Heart right ventricle (tissue), 16 donors: Measurements from ENCODE around the gene SMCO2. TPM values are rescaled to one million over a fixed set of nuclear protein-coding genes. Genes with fewer than 3 reads are reported as not detected.

Experiments used
- ATAC-seq, 8 donors: fragments of 200-7000 bp; cut with Tn5 transposase; one replicate each; pipeline ENCODE4 v1.9.1; 2020; ENCODE audit warnings: mild to moderate bottlenecking in 8 of 8, moderate library complexity in 8 of 8, moderate number of reproducible peaks in 1 of 8
- DNase-seq, 2 donors: peaks; one replicate each; pipeline ENCODE4 v3.0.0-alpha.2; 2020
- H3K27ac ChIP-seq, 10 donors: fragments of 200-600 bp; sonication (generic) in 2 of 10; one replicate each; pipeline versions ENCODE4 v1.5.0 to v1.8.0; 2020 to 2022; ENCODE audit warnings: mild to moderate bottlenecking in 3 of 10
- H3K27me3 ChIP-seq, 7 donors: fragments of 200-600 bp; one replicate each; pipeline ENCODE4 v1.8.0; 2021 to 2022; ENCODE audit warnings: mild to moderate bottlenecking in 2 of 7
- H3K36me3 ChIP-seq, 9 donors: fragments of 200-600 bp; sonication (generic) in 1 of 9; one replicate each; pipeline versions ENCODE4 v1.5.0 to v1.8.0; 2020 to 2022; ENCODE audit warnings: mild to moderate bottlenecking in 2 of 9
- H3K4me1 ChIP-seq, 9 donors: fragments of 200-600 bp; sonication (generic) in 1 of 9; one replicate each; pipeline versions ENCODE4 v1.5.0 to v1.8.0; 2020 to 2022; ENCODE audit warnings: mild to moderate bottlenecking in 4 of 9
- H3K4me3 ChIP-seq, 10 donors: fragments of 200-600 bp; sonication (generic) in 2 of 10; one replicate each; pipeline versions ENCODE4 v1.5.0 to v1.8.0; 2020 to 2022; ENCODE audit warnings: mild to moderate bottlenecking in 7 of 10, moderate library complexity in 2 of 10
- H3K9me3 ChIP-seq, 11 donors: fragments of 200-600 bp in 10 of 11; sonication (generic) in 2 of 11; one replicate each; pipeline versions ENCODE4 v1.5.0 to v1.8.0; 2013 to 2022; ENCODE audit warnings: mild to moderate bottlenecking in 2 of 11, control low read depth in 1 of 11, moderate library complexity in 1 of 11
- CTCF ChIP-seq, 9 donors: fragments of 200-600 bp; sonication (generic) in 2 of 9; IDR thresholded peaks; one replicate each; pipeline versions ENCODE4 v1.5.0 to v1.8.0; 2021 to 2022; ENCODE audit warnings: antibody characterized with exemption in 9 of 9, mild to moderate bottlenecking in 5 of 9, moderate library complexity in 1 of 9
- WGBS, 2 donors: extraction: QIAGEN DNeasy Blood & Tissue Kit; methylation state at CpG; one replicate each; pipeline ENCODE4 v1.1.7; 2013; ENCODE audit warnings: inconsistent platforms in 1 of 2; 5-methylcytosine and 5-hydroxymethylcytosine counted together
- intact Hi-C, 10 donors: fragments of 100-400 bp; cut with DNase I; formaldehyde crosslinking; loops; one replicate each; pipeline versions ENCODE4 v1.11.1 to v1.14.2; 2022
- polyA plus RNA-seq, 2 donors: library from polyadenylated mRNA; stranded (reverse); fragments of 200-250 nt; gene quantifications; one replicate each; pipeline ENCODE4 v1.2.3, GENCODE V29; 2013
- total RNA-seq, 10 donors: library from RNA; stranded (reverse); fragmentation: NEBNext Ultra II Directional in 3 of 10; extraction: Animal tissue kit (Norgen Biotek cat#: 25700) in 3 of 10; gene quantifications; one replicate each; pipeline versions ENCODE4 v1.2.1 to v1.2.4, GENCODE V29; 2021 to 2023
- donor health status: Arrhythmogenic right ventricular cardiomyopathy.
- donor health status: ischemic (EF 13 %, LVEDD 7.1; RV severe dilation, severe dysfunction).
- donor health status: healthy with polysubstance abuse.
- donor health status: DM: no; HTN: yes; CAD: no.
- donor health status: DM: no; HTN: no; CAD: no.
- donor health status: ischemic (EF 25% LVEDD 6.9; RV normal size, moderate dysfunction).
- donor health status: ischemic (EF 25% LVEDD 5.7; RV mildly dilated, moderate dysfunction).
- donor health status: healthy.
- donor health status: DM: yes; HTN: yes; CAD: no.
- donor health status: Ischemic cardiomyopathy.
- donor health status: ischemic (EF 35%, LVEDD 5.7; RV mildly dilated, moderate dysfunction).
- donor health status: nonischemic (EF 11% LVEDD 7.7; RV severe dilation, severe dysfunction).
- donor health status: DM: yes; HTN: yes; CAD: no.
- donor health status: PGD.
- donor health status: ischemic (EF 29% LVEDD 5.4; RV normal size, mild dysfunction).
- donor health status: nonischemic (EF 23%, LVEDD 6.1; RV moderate dilation, normal function).

SMCO2 gene
- total and polyA plus RNA-seq, 12 donors, result 0.04 to 1.3 (median 0.48) TPM; not detected in 8

DNA sequence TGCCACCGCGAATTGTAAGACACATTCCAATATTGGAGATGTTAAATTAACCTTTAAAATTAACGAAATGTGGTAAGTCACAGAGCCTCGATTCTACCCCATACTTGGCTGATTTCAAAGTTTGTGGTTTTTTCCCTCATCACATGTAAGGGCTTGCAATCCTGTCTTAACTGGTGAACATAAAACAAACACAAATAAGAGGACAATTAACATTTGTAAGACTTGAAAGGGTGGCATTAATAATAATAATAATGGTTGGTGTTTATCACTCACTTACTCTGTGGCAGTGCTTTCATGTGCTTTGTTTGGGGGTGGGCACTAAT is 104.1 kb downstream of the SMCO2 start:
- peak overlapping the region in 9 of 10 donors; percentile 65 to 96 (median 82) for H3K27ac ChIP-seq
- DNase-seq (no peak), ATAC-seq (no peak)
- no peak for TF ChIP-seq CTCF (IDR thresholded peaks at IDR 0.05)
- peaks cover 30 to 100% (median 95%) of the 10 kb centered on the region in 9 donors for H3K4me1 ChIP-seq
- H3K4me3 ChIP-seq, result no peak overlapping the region
- no peaks in the 10 kb centered on the region for H3K27me3 ChIP-seq
- 78 to 79% methylated on average over 4 of the region's 4 CpGs for WGBS, 2 donors
- intact Hi-C loops, result loop anchor here in 1 of 10 donors (5.0 kb wide), 1 partner anchor 37 kb away; no protein-coding TSS in a partner anchor
- no peaks in the 10 kb centered on the region for H3K36me3 ChIP-seq
- no peaks in the 10 kb centered on the region for H3K9me3 ChIP-seq

DNA sequence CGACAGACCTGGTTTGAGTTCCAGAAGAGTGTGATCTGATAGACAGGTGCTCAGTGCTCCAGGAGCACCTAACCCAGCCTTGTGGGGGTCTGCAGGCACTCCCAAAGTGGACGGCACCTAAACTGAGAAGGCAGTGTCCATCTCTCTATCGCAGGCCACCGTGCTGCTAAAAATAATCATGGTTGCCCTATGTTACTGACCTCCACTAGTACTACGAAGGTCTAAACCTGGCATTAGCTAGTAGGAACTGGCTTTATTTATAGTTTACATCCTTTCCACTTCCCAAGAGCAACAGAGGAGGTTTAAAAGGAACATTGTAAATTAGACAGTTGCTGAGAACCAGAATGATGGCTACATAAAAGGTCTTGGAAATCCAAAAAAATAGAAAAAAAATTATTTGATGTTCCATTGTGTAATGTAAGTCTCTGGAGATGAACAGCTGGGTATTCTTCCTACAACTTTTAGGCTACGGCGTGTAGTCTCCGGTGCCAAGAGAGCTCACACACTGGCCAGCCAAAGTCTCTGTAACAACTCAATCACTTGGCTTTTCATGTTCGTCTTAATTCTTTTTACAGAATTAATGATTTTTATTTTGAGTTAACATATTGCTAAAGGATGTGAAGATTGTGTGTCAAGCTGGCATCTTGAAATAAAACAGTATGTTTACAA is 104.8 kb downstream of the SMCO2 start:
- ATAC-seq (peak in 6 of 8 donors; percentile 9 to 52 (median 40)), DNase-seq (no peak)
- Histone ChIP-seq H3K4me1 (peaks cover 30 to 100% (median 95%) of the 10 kb centered on the region in 9 donors), H3K9me3 (no peaks in the 10 kb centered on the region), H3K27me3 (no peaks in the 10 kb centered on the region), H3K4me3 (peak overlapping the region in 1 of 10 donors; percentile 3), H3K36me3 (no peaks in the 10 kb centered on the region), H3K27ac (peak overlapping the region; percentile 47 to 96 (median 82))
- WGBS, 2 donors, result 19 to 30% methylated on average over 9 of the region's 9 CpGs
- intact Hi-C loops, result loop anchor here in 1 of 10 donors (5.0 kb wide), 1 partner anchor 36 kb away; no protein-coding TSS in a partner anchor
- no peak for TF ChIP-seq CTCF (IDR thresholded peaks at IDR 0.05)

Other genes with a start within 250 kb of the SMCO2 start
- gene STK38L, start 202.4 kb upstream of the SMCO2 start, total RNA-seq, result 100 to 1,000 TPM in 5 of 10 donors, 10 to 100 TPM in 5; 40.7 to 165 (median 104) TPM
- gene STK38L, start 202.4 kb upstream of the SMCO2 start, polyA plus RNA-seq, result 10 to 100 TPM in 1 of 2 donors, 1 to 10 TPM in 1; 9.5 to 23.5 TPM
- gene BMAL2, start 113.9 kb upstream of the SMCO2 start, total RNA-seq, result 1 to 10 TPM; 1.1 to 9.4 (median 2.8) TPM
- gene BMAL2, start 113.9 kb upstream of the SMCO2 start, polyA plus RNA-seq, result under 1 TPM; 0.44 to 0.93 TPM
- gene PPFIBP1, start 77.5 kb downstream of the SMCO2 start, total RNA-seq, result 100 to 1,000 TPM; 233 to 450 (median 325) TPM
- 10 to 100 TPM; 22.9 to 64.7 TPM for gene PPFIBP1, start 77.5 kb downstream of the SMCO2 start, polyA plus RNA-seq
- gene REP15, start 249.7 kb downstream of the SMCO2 start, total RNA-seq, result 10 to 100 TPM in 1 of 10 donors, 1 to 10 TPM in 9; 3.2 to 10.6 (median 5.9) TPM
- 1 to 10 TPM; 4.1 to 6.7 TPM for gene REP15, start 249.7 kb downstream of the SMCO2 start, polyA plus RNA-seq